ENCODE measurements around the gene SLC2A14. TPM values are rescaled to one million over a fixed set of nuclear protein-coding genes. Genes with fewer than 3 reads are reported as not detected.

Gene SLC2A14
- total RNA-seq, 2 experiments from 2014 or later = 0.48 TPM; not detected in 1

DNA sequence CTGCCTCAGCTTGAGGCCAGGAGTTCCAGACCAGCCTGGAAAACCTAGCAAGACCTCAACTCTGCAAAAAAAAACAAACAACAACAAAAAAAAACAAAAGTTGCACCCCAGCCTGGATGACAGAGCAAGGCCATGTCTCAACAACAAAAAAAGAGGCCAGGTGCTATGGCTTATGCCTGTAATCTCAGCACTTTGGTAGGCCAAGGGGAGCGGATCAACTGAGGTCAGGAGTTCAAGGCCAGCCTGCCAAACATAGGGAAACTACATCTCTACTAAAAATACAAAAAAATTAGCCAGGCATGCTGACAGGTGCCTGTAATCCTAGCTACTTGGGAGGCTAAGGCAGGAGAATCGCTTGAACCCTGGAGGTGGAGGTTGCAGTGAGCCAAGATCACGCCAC is 6.5 kb upstream of the SLC2A14 start:
- Histone ChIP-seq H3K27ac (ENCODE audit: low read depth, low read length, poor library complexity, severe bottlenecking) (no peak overlapping the region), H2AFZ (ENCODE audit: low read length) (no peak overlapping the region), H3K4me2 (ENCODE audit: low read length) (no peak overlapping the region), H3K36me3 (ENCODE audit: insufficient read depth, low read length) (no peaks in the 10 kb centered on the region), H3K4me3 (ENCODE audit: low read depth, low read length, poor library complexity, severe bottlenecking) (no peak overlapping the region), H3K9me2 (ENCODE audit: insufficient read depth, low read length) (no peaks in the 10 kb centered on the region), H3K4me1 (ENCODE audit: insufficient read depth, low read length, poor library complexity, severe bottlenecking) (no peaks in the 10 kb centered on the region), H3K9me3 (ENCODE audit: low read length) (no peaks in the 10 kb centered on the region), H3K79me2 (ENCODE audit: insufficient read depth, low read depth, low read length) (no peaks in the 10 kb centered on the region), H4K20me1 (ENCODE audit: insufficient read depth, low read length) (no peaks in the 10 kb centered on the region)
- POLR2A ChIA-PET = no interaction called here
- intact Hi-C loops (cut with micrococcal nuclease; ENCODE audit: unreplicated experiment) = no loop called here
- BruUV-seq (replicated peaks) = no TSS peak
- CTCF ChIA-PET (ENCODE audit: unreplicated experiment) = no interaction called here
- DNase-seq (ENCODE audit: low spot score) = no peak
- TF ChIP-seq, protein P1, sequence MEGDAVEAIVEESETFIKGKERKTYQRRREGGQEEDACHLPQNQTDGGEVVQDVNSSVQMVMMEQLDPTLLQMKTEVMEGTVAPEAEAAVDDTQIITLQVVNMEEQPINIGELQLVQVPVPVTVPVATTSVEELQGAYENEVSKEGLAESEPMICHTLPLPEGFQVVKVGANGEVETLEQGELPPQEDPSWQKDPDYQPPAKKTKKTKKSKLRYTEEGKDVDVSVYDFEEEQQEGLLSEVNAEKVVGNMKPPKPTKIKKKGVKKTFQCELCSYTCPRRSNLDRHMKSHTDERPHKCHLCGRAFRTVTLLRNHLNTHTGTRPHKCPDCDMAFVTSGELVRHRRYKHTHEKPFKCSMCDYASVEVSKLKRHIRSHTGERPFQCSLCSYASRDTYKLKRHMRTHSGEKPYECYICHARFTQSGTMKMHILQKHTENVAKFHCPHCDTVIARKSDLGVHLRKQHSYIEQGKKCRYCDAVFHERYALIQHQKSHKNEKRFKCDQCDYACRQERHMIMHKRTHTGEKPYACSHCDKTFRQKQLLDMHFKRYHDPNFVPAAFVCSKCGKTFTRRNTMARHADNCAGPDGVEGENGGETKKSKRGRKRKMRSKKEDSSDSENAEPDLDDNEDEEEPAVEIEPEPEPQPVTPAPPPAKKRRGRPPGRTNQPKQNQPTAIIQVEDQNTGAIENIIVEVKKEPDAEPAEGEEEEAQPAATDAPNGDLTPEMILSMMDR (conservative IDR thresholded peaks at IDR 0.05; ENCODE audit: low read length) = no peak
- no peak for TF ChIP-seq EZH2phosphoT487 (IDR thresholded peaks at IDR 0.05; ENCODE audit: borderline replicate concordance, low read depth, low read length)

DNA sequence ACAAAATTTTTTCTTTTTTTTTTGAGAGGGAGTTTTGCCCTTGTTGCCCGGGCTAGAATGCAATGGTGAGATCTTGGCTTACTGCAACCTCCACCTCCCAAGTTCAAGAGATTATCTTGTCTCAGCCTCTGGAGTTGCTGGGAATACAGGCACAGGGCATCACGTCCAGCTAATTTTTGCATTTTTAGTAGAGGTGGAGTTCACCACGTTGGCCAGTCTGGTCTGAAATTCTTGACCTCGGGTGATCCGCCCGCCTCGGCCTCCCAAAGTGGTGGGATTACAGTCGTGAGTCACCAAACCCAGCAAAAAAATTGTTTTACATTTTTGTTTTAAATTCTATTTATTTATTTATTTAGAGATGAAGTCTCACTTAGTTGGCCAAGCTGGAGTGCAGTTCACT is 4.7 kb upstream of the SLC2A14 start:
- BruUV-seq (replicated peaks) = no TSS peak
- TF ChIP-seq, protein P1 (conservative IDR thresholded peaks at IDR 0.05; ENCODE audit: low read length) = no peak
- TF ChIP-seq EZH2phosphoT487 (IDR thresholded peaks at IDR 0.05; ENCODE audit: borderline replicate concordance, low read depth, low read length) = no peak
- Histone ChIP-seq H3K9me3 (ENCODE audit: low read length) (no peaks in the 10 kb centered on the region), H3K4me3 (ENCODE audit: low read depth, low read length, poor library complexity, severe bottlenecking) (no peak overlapping the region), H3K27ac (ENCODE audit: low read depth, low read length, poor library complexity, severe bottlenecking) (no peak overlapping the region), H3K79me2 (ENCODE audit: insufficient read depth, low read depth, low read length) (no peaks in the 10 kb centered on the region), H3K9me2 (ENCODE audit: insufficient read depth, low read length) (no peaks in the 10 kb centered on the region), H3K4me2 (ENCODE audit: low read length) (no peak overlapping the region), H2AFZ (ENCODE audit: low read length) (no peak overlapping the region), H4K20me1 (ENCODE audit: insufficient read depth, low read length) (no peaks in the 10 kb centered on the region), H3K4me1 (ENCODE audit: insufficient read depth, low read length, poor library complexity, severe bottlenecking) (no peaks in the 10 kb centered on the region), H3K36me3 (ENCODE audit: insufficient read depth, low read length) (no peaks in the 10 kb centered on the region)
- intact Hi-C loops (cut with micrococcal nuclease; ENCODE audit: unreplicated experiment) = no loop called here
- ChIA-PET POLR2A (no interaction called here), CTCF (ENCODE audit: unreplicated experiment) (no interaction called here)
- no peak for DNase-seq (ENCODE audit: low spot score)

DNA sequence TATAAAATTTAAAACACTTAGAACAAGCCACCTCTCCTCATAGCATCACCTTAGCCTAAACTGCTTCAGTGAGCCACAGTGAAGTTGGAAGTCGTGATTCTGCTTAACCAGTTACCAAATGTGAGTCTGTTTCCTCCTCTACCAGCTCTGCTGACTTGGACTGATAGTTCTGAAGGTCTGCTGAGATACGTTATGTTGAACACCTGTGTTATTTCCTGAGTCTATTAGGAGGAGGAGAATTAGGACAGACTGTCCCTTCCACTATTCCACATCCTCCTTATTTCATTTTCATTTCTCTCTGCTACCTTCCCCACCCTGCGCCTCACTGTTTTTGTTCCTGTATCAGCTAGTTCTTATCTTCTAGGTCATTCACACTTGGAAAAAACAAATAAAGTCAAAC is 2.4 kb downstream of the SLC2A14 start:
- no TSS peak for BruUV-seq (replicated peaks)
- ChIA-PET CTCF (ENCODE audit: unreplicated experiment) (no interaction called here), POLR2A (interaction anchor here (0.7 kb wide), 1 partner anchor 19 kb away, joined by 3 read pairs; no protein-coding TSS in a partner anchor)
- TF ChIP-seq, protein P1 (conservative IDR thresholded peaks at IDR 0.05; ENCODE audit: low read length) = no peak
- H3K79me2 ChIP-seq (ENCODE audit: insufficient read depth, low read depth, low read length) = no peaks in the 10 kb centered on the region
- no peaks in the 10 kb centered on the region for H3K4me1 ChIP-seq (ENCODE audit: insufficient read depth, low read length, poor library complexity, severe bottlenecking)
- H3K9me2 ChIP-seq (ENCODE audit: insufficient read depth, low read length) = no peaks in the 10 kb centered on the region
- intact Hi-C loops (cut with micrococcal nuclease; ENCODE audit: unreplicated experiment) = no loop called here
- no peak overlapping the region for H3K27ac ChIP-seq (ENCODE audit: low read depth, low read length, poor library complexity, severe bottlenecking)
- no peak overlapping the region for H3K4me3 ChIP-seq (ENCODE audit: low read depth, low read length, poor library complexity, severe bottlenecking)
- H3K9me3 ChIP-seq (ENCODE audit: low read length) = no peaks in the 10 kb centered on the region
- no peak for DNase-seq (ENCODE audit: low spot score)
- H3K36me3 ChIP-seq (ENCODE audit: insufficient read depth, low read length) = no peaks in the 10 kb centered on the region
- H2AFZ ChIP-seq (ENCODE audit: low read length) = no peak overlapping the region
- no peak overlapping the region for H3K4me2 ChIP-seq (ENCODE audit: low read length)
- no peaks in the 10 kb centered on the region for H4K20me1 ChIP-seq (ENCODE audit: insufficient read depth, low read length)

Measured in OCI-LY7 (cell line).